ENCODE measurements around the gene NTRK2.

The NTRK2 gene

GRCh38 chr9:84974855-84975254 is 305.3 kb downstream of the NTRK2 start:
- DNase-seq (ENCODE audit: low spot score): peak; percentile 47

DNA sequence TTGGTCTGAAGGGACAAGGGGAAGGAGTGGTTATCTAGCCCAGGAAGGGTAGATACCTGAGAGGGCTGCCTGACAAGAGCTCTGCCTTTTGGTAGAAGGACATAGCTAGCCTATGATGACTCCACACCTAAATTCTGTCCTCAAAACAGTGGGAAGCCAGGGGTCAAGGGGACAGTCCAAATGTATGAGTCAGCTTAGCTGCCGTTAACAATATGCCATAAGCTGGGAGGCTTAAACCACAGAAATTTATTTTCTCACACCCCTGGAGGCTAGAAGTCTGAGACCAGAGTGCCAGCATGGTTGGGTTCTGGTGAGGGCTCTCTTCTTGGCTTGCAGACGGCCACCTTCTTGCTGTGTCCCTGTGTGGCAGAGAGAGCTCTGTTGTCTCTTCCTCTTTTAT is 306.4 kb downstream of the NTRK2 start:
- DNase-seq (ENCODE audit: low spot score): no peak

GRCh38 chr9:84978661-84979060 is 309.1 kb downstream of the NTRK2 start:
- DNase-seq (ENCODE audit: low spot score): no peak

GRCh38 chr9:84983749-84984148 is 314.2 kb downstream of the NTRK2 start:
- no peak for DNase-seq (ENCODE audit: low spot score)

DNA sequence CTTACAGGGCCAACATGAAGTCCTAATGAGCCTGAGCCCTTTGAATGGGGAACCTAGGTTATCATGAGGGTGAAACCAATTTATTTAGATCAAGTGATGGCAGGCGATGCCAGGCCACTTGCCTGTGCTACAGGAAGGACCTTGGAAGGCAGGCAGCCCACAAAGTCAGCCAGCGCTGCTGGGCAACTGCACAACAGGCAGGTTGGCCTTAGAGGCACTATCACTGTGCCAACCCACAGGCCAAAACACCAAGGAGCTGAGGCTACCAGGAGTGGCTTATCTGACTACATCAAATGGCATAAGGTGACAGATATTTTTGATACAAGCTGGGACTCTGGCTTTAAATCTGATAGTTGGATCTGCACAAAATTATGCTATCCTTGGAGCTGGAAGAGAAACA is 319.1 kb downstream of the NTRK2 start:
- DNase-seq (ENCODE audit: low spot score): no peak

GRCh38 chr9:84990416-84990815 is 320.9 kb downstream of the NTRK2 start:
- DNase-seq (ENCODE audit: low spot score): peak; percentile 82

- DNase-seq (ENCODE audit: low spot score): no peak
These were observed 321.5 kb downstream of the NTRK2 start for GRCh38 chr9:84990850-84991513.

GRCh38 chr9:84991514-84991870 is 322.0 kb downstream of the NTRK2 start:
- DNase-seq (ENCODE audit: low spot score): peak; percentile 67

- DNase-seq (ENCODE audit: low spot score): no peak
These were observed 322.9 kb downstream of the NTRK2 start for GRCh38 chr9:84992381-84992780.

GRCh38 chr9:84993105-84993504 is 323.6 kb downstream of the NTRK2 start:
- DNase-seq (ENCODE audit: low spot score): no peak

DNA sequence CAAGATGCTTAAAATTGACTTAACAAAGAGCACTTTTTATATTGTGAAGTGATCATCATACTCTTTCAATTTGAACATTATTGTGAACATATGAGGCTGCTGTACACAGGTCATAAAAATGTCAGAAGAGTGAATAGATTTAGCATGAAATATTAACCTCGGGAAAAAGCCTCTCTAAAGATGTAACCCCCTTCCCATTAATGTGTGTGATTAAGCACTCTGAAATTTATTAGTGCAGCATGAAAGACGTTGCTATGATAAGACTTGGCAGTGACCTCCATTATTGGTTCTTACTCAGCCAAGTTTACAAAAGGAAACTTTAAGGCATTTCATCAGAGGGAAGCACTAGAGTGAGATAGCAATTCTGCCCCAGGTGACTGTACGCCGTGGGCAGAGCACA is 326.5 kb downstream of the NTRK2 start:
- no peak for DNase-seq (ENCODE audit: low spot score)

DNA sequence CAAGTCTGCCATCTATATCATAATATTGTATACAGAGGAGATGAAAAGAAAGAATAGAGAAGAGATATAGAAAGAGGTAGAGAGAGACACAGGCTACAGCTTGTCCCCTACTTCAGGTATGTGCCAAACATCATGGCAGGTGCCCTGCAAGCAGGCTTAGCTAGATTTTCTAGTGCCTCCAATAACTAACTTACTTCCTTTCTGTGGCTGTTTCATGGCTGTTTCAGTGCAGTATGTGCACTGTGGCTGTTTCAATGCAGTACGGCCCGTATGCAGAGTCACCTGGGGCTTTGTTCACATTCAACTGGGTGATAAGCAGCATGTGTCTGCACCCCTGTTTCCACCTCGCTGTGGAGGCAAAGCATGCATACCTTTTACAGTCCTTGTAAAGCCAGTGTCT is 327.2 kb downstream of the NTRK2 start:
- DNase-seq (ENCODE audit: low spot score): no peak

- no peak for DNase-seq (ENCODE audit: low spot score)
These were observed 327.9 kb downstream of the NTRK2 start for GRCh38 chr9:84997472-84997871.

GRCh38 chr9:84998639-84999038 is 329.1 kb downstream of the NTRK2 start:
- no peak for DNase-seq (ENCODE audit: low spot score)

GRCh38 chr9:84999788-85000187 is 330.3 kb downstream of the NTRK2 start:
- no peak for DNase-seq (ENCODE audit: low spot score)

- no peak for DNase-seq (ENCODE audit: low spot score)
These were observed 332.4 kb downstream of the NTRK2 start for GRCh38 chr9:85001925-85002324.

GRCh38 chr9:85004818-85005413 is 335.4 kb downstream of the NTRK2 start:
- DNase-seq (ENCODE audit: low spot score): no peak

DNA sequence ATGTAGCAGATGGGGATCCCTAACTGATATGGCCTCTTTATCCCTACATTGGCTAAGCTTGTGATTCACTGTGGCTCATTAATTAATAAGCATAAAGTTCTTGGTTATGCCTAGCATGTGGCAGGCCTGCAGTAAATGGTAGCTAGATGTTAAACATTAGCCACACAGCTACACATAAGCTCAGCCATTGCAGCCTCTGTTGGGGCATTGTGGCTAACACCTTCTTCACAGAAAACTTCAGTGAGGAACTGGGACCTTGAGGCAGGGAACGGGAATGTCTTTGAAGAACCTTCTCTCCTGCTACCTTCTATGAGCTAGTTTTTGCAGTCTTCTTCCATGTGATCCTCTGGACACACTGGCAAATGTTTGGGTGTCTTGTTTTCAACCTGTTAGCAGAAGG is 338.2 kb downstream of the NTRK2 start:
- no peak for DNase-seq (ENCODE audit: low spot score)

DNA sequence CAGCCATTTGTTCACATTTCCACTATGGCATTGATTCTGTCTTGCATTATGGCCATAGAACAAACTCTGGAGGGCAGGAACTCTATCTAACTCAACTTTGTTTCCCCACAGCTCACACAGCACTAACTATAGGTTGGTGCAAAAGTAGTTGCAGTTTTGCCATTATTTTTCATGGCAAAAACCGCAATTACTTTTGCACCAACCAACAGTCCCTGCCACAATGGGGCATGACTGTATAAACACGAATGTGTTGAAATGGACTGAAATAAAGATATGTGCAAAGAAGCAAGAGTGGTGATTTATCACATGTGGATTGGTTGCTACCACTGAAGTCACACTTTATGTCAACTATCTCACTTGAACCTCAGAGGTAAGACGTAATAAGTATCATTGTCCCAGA is 338.7 kb downstream of the NTRK2 start:
- no peak for DNase-seq (ENCODE audit: low spot score)

- no peak for DNase-seq (ENCODE audit: low spot score)
These were observed 339.7 kb downstream of the NTRK2 start for GRCh38 chr9:85009251-85009650.

- no peak for DNase-seq (ENCODE audit: low spot score)
These were observed 344.2 kb downstream of the NTRK2 start for GRCh38 chr9:85013703-85014102.

- DNase-seq (ENCODE audit: low spot score): no peak
These were observed 344.8 kb downstream of the NTRK2 start for GRCh38 chr9:85014292-85014691.

GRCh38 chr9:85016384-85017006 is 347.0 kb downstream of the NTRK2 start:
- DNase-seq (ENCODE audit: low spot score): peak; percentile 93

- no peak for DNase-seq (ENCODE audit: low spot score)
These were observed 351.3 kb downstream of the NTRK2 start for GRCh38 chr9:85020791-85021190.
